Activated T-helper 1 cell treated with anti-CD3 and anti-CD28 coated beads, Interleukin-2, amount 50 U/mL, for 16 hours (primary cell): ENCODE measurements around the gene ABCC8.

ENCODE experiments used
- DNase-seq, 2 donors: peaks; one replicate each; pipeline ENCODE4 v3.0.0-alpha.2; 2020; ENCODE audit warnings: low read depth in 1 of 2, low spot score in 1 of 2

The ABCC8 gene

DNA sequence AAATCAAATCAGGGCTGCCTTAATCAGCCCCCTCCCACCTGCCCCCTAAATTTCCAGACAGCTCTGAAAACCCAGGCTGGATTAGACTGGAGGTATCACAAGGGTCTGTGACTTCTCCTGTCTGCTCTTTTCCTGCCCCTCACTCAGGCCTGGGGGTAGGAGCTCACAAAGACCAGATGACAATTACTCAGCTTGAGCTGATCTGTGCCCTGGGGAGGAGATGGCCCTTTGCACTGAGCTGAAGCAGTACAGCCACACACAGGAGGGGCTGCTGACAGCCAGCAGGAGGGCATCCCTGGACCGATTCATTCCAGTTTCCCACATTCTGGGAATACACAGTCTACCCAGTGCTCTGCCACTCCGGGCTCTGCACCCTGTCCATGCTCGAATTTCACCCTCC is 4.2 kb downstream of the ABCC8 start:
- DNase-seq = no peak

DNA sequence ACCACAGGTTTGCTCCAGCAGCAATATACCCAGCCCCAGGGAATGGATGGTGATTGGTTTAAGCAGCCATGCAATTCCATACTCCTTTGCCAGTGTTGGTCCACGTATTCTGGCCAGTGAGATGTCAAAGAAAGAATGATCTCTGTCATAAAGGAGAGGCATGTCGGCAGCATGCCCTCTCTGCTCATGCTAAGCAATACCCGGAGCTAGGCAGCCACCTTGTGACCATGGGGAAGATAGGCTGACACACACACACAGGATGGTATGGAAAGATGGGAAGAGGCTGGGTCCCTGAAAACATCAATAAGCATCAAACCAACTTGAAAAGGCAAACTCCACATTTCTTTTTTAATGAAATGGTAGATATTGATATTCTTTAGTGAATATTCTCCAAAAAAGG is 5.1 kb downstream of the ABCC8 start:
- DNase-seq = no peak

DNA sequence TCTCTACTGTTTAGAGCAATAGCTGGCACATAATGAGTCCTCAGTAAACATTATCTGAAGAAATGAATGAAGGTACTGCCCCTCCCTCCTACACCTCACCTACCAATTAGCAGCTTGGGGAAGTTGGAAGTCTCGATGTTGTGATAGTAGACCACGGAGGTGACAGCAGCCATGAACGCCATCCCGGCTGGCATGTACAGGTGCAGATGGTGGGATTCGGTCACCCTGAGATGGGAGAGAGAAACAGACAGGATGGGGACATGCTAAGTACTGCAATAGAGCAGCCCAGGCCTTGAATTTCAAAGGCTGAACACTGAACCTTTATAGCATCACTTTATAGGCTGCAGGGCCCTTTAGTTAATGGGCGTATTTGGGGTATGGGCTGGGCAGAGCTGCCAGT is 6.6 kb downstream of the ABCC8 start:
- no peak for DNase-seq

DNA sequence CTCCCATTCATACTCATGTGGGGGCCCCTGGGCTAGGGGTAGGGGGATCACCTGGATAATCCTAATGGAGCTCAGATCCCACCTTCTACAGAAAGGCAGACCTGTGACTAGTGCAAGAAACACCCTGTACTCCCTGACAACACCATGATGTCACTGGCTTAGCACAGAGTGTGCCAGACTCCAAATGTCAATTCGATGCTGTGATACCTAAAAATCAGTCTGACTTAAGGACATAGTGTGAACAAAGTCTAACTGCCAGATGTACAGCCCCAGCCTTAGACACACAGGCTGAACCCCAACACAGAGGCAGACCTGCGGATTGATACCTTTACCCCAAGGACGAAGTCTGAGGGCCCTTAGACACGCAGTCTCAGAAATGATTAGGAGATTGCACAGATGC is 8.5 kb downstream of the ABCC8 start:
- DNase-seq = no peak

DNA sequence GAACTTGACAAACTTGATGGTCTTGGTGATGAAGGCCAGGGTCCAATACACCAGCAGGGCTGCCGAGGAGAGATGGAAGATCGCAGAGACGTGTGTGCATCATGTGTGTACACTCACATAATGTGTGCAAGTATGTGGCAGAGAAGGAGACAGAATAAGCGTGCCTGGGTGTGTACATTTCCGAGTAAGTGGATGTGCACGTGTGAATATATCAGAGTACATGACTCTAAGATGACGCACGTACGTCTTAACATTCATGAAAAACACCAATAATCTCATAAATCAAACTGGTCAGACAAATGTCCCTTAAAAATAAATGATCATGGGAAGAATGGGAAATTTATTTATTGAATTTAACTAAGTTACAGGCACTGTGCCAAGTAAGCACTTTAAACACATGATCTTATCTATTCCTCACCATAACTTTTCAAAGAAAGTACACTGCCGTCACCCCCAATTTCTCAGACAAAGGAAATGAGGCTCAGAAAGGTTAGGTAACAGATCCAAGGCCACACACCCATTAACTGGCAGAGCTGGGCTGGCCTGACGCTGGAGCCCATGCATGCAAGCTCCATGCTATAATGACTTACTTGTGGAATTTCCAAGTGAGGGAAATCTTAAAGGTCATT is 13.0 kb downstream of the ABCC8 start:
- DNase-seq = no peak

DNA sequence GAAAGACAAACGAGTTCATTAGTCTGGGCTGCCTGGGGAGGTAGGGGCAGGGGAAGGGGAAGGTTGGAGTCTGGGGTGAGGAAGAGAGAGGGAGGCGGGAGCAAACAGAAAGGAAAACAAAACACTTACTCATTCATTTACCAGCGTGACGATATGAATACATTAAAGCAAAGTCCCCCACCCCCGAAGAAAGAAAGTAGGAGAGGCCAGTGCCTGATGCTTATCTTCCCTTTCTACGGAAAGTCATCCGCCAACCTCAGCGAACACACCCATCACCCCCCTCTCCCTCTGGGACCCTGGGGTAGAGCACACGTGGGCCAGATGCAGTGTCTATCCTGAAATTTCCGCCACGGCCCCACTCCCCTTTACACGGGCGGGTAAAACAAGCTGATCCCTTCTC is 13.7 kb downstream of the ABCC8 start:
- no peak for DNase-seq

DNA sequence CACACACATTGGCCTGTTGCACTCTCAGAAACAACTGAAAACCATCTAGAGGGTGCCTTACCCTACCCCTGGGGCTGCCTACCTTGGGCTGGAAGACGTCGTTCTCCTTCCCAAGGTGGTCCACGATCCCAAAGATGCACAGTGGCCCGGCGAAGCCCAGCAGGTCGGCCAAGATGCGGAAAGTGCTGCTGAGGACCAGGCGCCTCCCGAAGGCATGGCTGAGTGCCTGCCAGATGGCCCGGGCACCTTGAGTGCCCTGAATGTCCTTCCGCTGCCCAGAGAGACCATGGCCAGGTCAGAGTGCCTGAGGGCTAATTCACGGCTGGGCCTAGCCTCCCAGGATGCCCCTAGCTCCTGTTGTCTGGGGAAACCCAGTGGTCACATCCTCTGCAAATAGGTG is 16.2 kb downstream of the ABCC8 start:
- DNase-seq = no peak

DNA sequence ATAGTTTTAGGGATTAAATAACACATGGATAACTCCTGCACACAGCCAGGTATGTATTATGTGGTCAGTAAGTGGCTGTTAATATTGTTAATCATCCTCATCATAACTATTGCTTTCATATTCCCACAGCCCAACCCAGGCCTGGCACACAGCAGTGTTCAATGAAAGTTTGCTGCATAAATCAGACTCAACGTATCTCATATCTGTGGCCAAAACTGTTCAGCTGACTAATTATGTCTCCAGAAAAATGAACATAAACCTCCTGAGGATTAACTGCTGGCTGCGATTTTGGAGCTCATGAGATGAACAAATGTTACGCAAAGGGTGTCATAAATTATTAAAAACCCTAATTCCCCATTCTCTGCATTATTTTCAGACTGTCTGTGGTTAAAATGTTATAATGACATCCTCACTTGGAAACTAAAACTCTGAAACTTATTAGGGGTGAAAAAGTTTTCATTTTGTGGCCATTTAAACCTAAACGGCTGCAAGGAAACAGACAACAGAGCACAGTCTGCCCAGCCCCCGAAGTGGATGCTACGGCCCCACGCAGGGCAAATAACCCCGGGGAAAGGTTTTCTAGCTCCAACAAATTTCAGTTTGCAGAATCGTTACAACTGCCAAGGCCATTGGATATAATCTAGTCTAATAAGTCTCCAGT is 17.3 kb downstream of the ABCC8 start:
- DNase-seq = no peak

DNA sequence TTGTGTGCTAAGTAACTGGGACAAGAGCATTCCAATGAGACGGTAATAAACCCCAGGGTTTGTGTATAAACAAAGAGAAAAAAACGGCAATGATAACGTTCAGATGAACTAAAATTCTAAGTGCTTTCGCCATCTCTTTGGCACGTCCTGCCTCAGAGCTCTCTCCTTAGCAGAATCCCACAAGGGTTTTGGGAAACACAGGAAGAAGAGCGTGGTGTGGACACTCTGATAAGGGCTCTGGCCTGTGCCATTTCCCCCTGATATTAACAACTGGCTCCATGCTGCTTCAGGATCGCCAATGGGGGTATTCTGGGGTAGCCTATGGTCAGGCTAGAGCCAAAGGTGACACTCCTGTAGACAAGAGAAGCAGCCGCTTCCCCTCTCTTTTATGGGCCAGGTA is 18.4 kb downstream of the ABCC8 start:
- no peak for DNase-seq

DNA sequence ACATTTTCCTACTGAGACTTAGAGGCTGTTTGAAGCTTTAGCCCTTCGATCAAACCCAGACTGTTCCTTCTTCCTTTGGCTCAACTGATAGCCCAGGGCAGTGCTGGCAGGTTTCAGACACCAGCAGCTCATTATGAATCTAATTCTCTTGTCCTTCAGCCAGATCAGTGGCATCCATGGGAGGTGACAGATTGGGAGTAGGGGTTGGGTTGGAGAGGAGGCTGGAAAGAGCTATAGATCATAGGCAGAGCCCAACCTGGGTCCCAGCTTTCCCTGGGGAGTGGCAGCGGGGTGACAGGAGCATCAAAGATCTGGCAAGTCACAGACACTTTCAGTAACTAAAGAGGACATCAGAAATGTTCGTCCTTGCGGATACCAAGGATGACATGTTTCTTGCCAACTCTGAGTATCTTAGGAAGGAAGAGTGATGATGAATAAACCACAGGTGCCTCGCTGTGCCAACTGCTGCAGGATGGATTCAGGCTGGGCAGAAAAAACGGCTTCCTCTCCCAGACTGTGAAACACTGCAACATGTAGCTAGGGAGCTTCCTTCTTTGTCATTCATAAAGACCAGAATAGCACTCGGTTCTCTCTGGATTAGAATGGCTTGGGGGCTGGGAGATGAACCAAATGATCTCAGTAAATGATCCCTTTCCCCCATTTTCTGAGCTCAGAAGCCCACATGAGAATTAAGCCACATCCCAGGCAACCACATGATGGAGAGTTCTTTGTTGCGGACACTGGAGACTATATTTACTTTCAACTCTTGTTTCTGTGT is 19.1 kb downstream of the ABCC8 start:
- no peak for DNase-seq

DNA sequence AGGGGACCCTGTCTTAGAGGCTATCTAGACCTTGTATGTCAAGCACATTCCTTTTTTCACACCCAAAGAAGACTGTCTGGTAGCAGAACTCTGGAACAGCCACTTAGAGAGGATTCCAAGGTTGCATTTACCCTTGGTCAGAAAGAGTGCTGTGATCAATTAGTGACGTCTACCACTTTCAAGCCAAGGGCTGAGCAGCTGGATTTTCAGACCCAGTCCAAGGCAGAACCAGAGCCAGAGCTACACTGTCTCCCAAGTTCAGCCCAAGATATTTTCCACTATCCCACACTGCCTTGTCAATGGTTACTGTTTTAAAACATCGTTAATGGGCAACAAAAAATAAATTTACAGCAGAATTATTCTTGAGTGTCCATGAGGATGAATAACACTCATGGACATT is 24.0 kb downstream of the ABCC8 start:
- DNase-seq = no peak

DNA sequence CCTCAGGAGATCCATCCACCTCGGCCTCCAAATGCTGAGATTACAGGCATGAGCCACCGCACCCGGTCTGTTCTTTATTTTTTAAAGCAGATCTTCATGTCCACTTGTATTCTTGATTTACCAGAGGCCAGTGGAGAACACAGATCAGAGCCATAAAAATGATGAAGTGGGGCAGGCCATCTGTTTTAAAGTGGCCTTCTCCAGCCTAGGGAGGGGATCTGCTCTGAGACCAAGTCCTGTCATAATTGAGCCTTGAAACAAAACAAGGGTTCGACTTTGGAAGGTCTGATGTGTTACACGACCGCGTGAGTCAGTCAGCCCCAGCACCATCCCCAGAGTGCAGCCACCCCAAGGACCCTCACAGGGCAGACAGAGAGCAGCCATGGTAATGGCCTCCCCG is 27.5 kb downstream of the ABCC8 start:
- no peak for DNase-seq

DNA sequence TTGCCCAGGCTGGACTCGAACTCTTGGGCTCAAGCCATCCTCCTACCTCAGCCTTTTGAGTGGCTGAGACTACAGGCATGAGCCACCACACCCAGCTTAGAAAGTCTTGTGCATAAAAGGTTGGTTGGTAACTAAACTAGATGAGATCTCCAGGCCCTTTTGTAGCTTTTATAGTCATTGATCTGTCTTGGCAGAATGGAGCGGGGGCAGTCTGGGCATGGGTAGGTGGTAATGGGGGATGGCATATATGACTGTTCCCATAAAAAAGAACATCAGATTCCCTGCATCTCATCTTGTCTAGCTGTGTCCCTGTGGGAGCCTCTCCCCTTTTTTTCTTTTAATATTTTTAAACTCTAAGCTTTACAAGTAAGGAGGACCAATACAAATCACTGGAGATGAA is 30.2 kb downstream of the ABCC8 start:
- no peak for DNase-seq

DNA sequence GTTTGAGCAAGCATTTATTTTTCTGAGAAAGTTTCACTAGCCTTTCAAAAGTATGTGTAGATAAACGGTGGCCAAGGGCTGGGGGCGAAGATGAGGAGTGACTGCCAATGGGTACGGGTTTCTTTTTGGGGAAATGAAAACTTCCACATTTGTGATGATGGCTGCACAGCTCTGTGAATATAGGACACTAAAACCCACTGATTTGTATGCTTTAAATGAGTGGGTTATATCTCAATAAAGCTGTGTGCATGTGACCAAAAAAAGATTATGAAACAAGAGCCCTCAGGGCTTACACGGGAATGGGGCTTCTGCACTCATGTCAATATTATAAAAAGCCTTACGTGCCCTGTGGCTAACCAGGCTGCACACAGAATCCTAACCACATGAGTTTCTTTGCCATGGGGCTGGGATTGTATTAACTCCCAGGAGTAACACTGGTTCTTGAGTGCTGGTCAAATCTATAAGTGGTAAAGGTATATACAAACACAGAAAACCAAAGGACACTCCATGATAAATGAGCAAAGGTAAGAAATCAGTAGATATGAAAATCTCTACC is 31.3 kb downstream of the ABCC8 start:
- no peak for DNase-seq

DNA sequence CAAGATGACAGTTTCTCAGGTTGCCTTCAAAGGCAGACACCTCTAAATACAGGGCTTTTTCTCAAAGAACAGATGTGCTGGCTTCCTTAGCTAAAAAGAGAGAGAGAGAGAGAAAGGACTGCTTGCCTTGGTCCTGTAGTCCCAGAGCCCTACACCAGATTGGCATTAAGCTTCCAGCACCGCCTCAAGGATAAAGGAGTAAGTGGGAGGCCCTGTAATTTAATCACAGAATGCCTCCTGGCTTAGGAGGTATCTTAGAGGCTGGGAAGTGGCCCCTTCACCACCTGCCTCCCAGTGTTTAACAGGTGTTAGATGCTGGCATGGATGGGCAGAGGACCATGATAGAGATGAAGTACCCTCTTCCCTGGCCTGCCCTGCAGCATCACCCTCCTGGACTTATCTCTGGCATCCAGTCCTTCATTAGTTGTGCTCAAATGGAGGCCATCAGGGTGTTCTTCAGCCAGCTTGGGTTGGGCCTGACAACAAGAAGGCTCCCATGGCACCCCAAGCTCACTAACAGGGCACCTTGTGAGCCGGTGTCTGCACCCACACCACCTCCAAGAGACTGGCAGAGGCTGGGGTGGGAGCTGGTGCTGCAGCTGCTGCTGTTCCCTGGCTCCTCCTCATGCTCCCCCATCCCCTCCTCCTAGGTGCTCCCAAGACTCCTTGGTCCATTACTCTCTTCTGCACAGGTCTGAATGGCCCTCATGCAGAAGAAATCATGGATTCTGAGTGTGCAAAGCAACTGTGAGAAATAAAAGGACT is 32.5 kb downstream of the ABCC8 start:
- DNase-seq = no peak

DNA sequence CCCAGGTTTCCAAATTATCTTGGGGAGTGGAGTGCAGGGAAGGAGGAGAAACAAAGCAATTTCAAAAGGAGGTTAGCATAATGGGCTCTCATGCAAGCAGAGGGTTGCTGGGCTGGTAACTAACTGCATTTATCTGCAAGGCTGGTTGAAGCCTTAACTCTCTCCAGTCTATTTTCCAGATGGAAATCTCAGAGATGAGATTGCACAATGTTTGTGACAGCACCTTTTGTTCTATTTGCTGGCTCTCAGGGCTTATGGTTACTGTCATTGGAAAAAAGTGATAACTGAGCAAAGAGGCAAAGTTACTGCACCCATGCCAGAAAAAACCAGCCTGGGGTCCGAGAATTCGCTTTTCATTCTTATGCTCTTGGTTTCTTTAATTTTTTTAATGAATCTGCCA is 33.2 kb downstream of the ABCC8 start:
- no peak for DNase-seq

DNA sequence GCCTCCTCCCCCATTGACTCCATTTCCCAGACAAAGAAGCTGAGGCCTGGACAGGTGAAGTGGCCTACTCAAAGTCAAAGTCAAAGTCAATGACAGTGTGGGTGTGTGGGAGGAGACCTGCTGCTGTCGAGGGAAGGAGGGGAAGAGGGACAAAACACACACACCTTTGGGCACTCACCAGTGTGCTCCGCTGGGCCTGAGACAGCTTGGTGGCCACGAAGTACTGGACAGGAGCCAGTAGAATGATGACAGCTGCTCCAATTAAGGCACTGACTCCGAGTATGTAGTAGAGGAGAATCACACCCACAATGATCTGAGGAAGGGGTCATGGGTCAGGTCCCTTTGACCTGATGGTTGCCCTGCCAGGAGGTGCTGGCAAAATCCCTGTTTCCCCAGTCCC is 33.6 kb downstream of the ABCC8 start:
- DNase-seq = no peak

DNA sequence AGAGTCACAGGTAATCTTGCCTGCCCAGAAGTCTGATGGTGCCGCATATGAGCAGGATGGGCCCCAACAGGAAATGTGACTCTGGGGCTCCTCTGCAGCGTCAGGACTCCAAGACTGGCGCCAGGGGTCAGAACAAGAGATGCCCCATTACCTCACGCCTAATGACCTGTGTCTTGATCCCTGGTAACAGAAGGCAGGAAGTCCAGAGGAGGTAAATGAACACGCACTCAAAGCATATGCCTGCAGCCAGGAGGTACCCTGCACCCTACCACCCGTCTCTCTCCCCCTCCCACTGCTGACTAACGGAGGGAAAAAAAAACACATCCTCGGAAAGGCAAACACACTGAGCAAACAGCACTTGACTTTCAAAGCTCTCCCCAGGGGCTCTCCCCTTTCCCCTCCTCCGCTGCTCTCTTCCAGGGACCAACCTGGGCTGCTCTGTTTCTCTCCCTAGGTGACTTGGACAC is 37.3 kb downstream of the ABCC8 start:
- DNase-seq = no peak

DNA sequence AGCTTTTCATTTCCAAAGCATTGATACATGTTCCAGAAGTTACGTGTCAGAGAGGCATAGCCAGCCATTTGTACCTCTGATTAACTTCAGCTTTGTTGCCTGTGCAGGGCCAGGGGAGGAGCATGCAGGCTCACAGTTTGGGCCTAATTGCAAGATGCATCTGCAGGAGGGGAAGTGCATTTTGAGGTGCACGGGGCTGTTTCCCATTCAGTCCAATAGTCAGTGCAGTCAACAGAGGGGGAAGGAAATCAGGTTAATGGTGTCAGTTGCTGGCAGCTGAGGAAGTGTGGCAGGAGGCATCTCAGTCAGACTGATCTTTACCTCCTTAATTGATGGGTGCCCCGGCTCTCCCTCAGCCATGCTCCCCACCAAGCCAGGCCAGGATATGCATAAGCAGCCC is 39.3 kb downstream of the ABCC8 start:
- DNase-seq = no peak

DNA sequence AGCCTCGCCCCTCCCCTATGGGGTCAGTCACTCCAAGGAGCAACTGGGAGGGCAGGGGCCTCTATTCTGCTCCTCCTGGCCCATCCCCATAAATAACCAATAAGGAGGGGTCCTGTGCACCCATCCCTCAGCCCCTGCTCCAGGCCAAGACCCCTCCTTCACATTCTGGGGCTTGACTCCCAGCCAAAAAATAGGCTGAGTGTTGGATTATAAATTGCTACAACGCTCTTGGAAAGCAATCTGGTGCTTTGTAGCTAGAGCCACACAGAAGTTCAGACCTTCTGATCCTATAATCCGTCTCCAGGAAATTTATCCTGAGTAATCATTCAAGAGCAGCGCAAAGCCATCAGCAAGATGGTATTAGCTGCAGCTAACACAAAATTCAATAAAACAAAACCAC is 42.5 kb downstream of the ABCC8 start:
- DNase-seq = no peak

DNA sequence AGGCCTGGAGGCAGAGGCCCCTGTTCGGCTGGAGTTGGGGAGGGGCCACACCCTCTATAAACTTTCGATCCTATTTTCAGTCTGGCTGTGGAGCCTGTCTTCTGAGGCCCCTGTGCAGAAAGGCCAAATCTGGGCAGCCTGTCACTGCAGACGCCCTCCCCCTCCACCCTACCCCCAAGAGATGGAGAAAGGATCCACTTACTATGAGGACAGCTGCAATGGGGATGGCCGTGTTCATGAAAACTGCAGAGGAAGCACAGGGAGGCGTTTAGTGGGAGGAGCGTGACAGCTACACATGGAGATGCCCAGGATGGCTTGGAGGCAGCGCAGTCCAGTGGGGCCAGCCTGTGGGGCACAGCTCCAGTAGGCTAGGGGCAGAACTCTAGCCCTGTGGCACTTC is 44.6 kb downstream of the ABCC8 start:
- no peak for DNase-seq
